Activated naive CD4-positive, alpha-beta T cell (primary cell): ENCODE data around the gene GRM6.

Experiments
- DNase-seq, 4 experiments: peaks; one replicate each; lab custom pipeline; 2025; lab: John Stamatoyannopoulos, UW

Gene GRM6

DNA sequence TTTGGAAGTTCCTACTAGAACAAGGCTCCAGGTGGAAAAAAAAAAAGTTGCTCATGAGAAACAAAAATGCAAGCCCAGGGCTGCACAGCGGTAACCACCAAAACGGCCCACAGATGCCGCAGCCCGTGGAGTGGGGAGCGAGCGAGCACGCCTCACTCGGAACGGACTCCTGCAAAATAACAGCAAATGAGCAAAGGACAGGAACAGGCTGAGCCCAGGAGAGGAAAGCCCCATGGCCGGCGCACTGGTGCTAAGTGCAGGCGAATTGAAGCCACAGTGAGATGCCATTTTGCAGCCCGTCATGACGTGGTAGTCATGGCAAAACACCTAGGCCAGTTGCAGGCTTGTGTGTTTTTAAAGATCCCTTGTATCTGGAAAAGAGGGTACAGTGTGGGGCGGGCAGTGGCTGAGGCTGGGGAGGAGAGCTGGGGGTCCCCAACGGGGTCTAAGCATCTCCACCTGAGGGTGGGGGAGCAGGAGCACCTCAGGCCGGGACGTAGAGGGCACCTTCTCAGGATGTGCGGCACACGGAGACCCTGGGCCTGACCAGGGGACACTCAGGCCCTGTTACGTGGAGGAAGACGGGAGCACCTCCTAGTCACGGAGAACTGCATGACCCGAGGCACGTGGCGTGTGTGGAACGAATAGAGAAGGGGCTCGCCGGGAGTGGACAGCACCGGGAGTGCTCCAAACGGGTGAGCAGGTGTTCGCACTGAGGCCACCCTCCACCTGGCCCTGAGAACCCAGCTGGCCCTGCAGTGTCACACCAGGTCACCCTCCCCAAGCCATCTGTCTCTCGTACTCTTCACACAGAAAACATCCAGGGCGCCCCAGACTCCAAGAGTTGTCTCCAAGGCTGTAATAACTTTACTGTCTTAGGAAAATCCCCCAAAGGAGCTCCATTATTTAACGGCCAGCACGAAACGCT, 10.7 kb downstream of the GRM6 start:
- DNase-seq: no peak

DNA sequence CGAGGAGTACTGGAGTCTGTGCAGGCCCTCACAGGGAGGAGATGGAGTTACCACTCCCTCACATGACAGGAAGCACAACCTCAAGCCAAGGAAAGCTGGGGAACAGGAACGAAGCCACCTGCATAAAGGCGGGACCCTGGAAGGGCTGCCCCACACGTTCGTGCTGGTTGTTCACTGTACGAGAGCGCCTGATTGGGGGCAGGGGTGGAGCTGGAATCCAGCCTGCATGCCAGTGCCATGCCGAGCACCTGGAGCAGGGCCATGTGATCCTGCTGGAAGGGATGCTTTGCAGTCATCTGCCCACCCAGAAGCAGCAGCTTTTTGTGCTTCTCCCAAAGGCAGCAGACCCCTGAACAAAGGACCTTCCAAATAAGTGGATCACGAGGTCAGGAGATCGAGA, 11.4 kb downstream of the GRM6 start:
- no peak for DNase-seq

DNA sequence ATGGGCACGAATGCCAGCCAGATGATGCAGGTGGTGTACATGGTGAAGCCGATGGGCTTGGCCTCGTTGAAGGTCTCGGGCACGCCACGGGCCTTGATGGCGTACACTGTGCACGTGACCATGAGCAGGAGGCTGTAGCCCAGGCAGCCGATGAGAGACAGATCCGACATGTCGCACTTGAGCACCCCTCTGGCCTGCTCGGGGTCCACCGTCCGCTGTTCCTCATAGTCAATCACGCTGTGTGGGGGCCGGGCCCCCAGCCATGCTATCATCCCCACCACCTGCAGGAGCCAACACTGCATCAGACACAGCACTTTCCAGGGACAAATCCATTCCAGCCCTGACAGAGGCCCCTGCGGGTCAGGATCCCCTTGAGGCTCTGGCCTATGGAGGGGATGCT, 12.2 kb downstream of the GRM6 start:
- DNase-seq: no peak

DNA sequence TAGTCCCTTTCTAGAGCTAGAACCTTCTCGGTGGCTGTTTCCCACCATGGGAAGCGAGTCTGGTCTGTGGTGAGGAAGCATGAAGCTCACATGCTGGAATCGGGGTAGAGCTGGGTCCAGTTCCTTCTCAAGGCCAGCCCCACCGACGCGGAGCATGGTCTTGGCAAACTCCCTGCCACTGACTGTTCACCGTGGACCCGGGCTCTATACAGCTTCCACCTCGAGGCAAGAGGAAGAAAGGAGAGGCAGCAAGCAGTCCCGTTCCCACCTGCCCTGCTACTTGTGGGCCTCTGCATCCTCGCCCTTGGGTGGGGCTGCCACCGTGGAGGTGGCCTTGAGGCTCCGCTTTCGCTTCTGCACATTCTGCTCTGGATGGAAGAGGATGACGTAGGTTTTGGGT, 13.7 kb downstream of the GRM6 start:
- no peak for DNase-seq

DNA sequence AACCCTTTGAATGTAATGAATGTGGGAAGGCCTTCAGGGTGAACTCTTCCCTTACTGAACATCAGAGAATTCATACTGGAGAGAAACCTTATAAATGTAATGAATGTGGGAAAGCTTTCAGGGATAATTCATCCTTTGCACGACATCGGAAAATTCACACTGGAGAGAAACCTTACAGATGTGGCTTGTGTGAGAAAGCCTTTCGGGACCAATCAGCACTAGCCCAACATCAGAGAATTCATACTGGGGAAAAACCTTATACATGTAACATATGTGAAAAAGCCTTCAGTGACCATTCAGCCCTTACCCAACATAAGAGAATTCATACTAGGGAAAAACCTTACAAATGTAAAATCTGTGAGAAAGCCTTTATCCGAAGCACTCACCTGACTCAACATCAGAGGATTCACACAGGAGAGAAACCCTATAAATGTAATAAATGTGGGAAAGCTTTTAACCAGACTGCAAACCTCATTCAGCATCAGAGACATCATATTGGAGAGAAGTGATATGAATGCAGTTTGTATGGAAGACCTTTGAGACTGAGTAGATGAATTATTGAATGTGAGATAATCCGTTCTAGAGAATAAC, 29.6 kb downstream of the GRM6 start:
- DNase-seq: no peak

DNA sequence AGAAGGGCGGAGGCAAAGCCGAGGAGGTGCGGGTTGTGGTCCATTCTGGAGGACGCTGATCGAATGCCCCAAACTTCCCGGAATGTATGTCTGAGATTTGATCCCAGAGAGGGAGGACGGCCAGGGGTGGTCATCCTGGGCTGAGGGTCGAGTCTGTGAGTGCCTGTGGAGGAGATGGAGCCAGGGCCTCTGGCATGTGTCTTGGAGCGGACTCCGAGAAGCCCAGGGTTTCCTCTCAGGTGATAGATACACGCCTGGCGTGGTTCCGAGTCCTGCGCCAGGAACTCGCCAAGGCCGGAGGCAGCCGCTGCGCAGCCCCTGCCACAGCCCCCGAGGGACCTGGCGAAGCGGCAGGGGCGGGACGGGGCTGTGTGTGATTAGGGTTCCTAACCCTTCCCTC, 53.8 kb downstream of the GRM6 start:
- DNase-seq: no peak

DNA sequence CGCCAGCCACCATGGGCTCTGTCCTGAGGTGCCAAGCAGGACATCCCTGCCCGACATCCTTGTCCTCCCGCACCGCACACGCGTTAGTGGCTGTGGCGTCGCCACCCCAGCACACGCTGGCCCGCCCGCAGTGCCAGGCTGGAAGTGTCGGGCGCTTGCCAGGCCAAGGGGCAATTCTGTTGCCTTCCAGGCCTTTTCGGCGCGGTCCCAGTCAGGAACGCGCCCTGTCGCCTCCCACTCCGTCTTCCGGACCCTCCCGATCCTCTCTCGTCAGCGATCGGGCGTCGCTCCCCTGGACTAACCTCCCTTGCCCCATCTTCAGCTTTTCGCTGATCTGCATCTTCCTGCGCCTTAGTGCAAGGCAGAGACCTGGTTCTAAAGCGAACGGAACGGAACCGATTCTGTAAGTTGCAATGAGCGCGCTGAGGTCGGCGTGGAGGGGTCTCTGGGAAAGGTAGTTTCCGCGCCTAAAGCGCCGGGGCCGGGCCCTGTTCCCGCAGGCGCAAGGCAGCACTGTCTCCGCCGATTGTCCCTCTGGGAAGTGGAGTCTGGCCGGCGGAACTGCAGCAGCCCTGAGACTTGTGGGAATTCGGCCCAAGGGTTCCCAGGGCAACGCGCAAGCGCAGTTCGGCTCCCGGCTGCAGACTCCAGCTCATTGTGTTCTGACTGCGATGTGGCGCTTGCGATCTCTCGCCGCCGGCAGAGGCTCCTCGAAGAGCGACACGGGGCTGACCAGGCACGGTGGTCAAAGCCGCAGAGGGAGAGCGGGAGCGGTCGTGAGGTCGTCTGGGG, 54.4 kb downstream of the GRM6 start, which contains the start of gene ZNF454:
Gene ZNF454, plus strand, starts transcription at position 630 of the 792 bp plus-strand sequence. CDS start 1,594 bp downstream, outside the sequence.
- no peak for DNase-seq

DNA sequence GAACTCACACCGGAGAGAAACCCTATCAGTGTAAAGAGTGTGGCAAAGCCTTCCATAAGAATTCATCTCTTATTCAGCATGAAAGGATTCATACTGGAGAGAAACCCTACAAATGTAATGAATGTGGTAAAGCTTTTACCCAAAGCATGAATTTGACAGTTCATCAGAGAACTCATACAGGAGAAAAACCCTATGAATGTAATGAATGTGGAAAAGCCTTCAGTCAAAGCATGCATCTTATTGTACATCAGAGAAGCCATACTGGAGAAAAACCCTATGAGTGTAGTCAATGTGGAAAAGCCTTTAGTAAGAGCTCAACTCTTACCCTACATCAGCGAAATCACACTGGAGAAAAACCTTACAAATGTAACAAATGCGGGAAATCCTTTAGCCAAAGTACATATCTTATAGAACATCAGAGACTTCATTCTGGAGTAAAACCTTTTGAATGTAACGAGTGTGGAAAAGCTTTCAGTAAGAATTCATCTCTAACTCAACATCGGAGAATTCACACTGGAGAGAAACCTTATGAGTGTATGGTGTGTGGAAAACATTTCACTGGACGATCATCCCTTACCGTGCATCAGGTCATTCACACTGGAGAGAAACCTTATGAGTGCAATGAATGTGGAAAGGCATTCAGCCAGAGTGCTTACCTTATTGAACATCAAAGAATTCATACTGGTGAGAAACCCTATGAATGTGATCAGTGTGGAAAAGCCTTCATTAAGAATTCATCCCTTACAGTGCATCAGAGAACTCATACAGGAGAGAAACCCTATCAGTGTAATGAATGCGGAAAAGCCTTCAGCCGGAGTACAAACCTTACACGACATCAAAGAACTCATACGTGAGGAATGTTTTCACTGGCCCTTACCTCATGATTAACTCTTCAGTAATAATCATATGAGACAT, 63.0 kb downstream of the GRM6 start:
- DNase-seq: no peak
